Esophagus squamous epithelium (tissue), 5 donors: ENCODE results near the gene TERT. TPM values are rescaled to one million over a fixed set of nuclear protein-coding genes. Genes with fewer than 3 reads are reported as not detected.
"Not testable (repeated sequence)": the region's sequence is repeated elsewhere in the genome, so short reads cannot be mapped to it uniquely, and the experiment has no call there.

Experiments
- DNase-seq: peaks from one replicate; lab custom pipeline; 2025; lab: John Stamatoyannopoulos, UW
- H3K27ac ChIP-seq, 4 donors: fragments of 200-600 bp; sonication (generic); one replicate each; pipeline ENCODE4 v1.5.1; 2016 to 2019; ENCODE audit warnings: mild to moderate bottlenecking in 1 of 4
- H3K27me3 ChIP-seq, 4 donors: fragments of 200-600 bp; sonication (generic); 1 replicate in 3 of 4; 2 replicates in 1 of 4; pipeline versions ENCODE4 v1.5.1 to v1.6.0; 2017 to 2021; ENCODE audit warnings: antibody characterized with exemption in 1 of 4
- H3K36me3 ChIP-seq, 3 donors: fragments of 200-600 bp; sonication (generic); one replicate each; pipeline ENCODE4 v1.5.1; 2016 to 2019
- H3K4me1 ChIP-seq, 3 donors: fragments of 200-600 bp; sonication (generic); one replicate each; pipeline ENCODE4 v1.5.1; 2017 to 2019
- H3K4me3 ChIP-seq, 4 donors: fragments of 200-600 bp; sonication (generic); 1 replicate in 3 of 4; 2 replicates in 1 of 4; pipeline ENCODE4 v1.5.1; 2016 to 2019; ENCODE audit warnings: mild to moderate bottlenecking in 2 of 4, moderate library complexity in 1 of 4
- H3K9me3 ChIP-seq, 3 donors: fragments of 200-600 bp; sonication (generic); one replicate each; pipeline ENCODE4 v1.5.1; 2016 to 2019
- CTCF ChIP-seq, 6 experiments: fragments of 450-650 bp in 4 of 6; fragments of 200-600 bp in 2 of 6; sonication (generic) in 2 of 6; IDR thresholded peaks; one replicate each; pipeline ENCODE4 v1.5.1; 2016 to 2019; ENCODE audit warnings: antibody characterized with exemption in 6 of 6, mild to moderate bottlenecking in 4 of 6, moderate library complexity in 4 of 6
- POLR2A ChIP-seq, 4 donors: fragments of 450-650 bp; IDR thresholded peaks; one replicate each; pipeline ENCODE4 v1.6.1; 2017; ENCODE audit warnings: antibody characterized with exemption in 4 of 4, mild to moderate bottlenecking in 4 of 4, moderate library complexity in 3 of 4
- WGBS, 2 donors: methylation state at CpG; one replicate each; pipeline ENCODE4 v1.1.5; 2018; 5-methylcytosine and 5-hydroxymethylcytosine counted together
- intact Hi-C: fragments of 100-400 bp; cut with DNase I; formaldehyde crosslinking; loops from one replicate; pipeline ENCODE4 v1.15.0; 2022
- total RNA-seq, 4 donors: library from RNA; depleted of rRNA; stranded (reverse); fragments of >200 nt; gene quantifications; one replicate each; pipeline ENCODE4 v1.1.0, GENCODE V29; 2016
- donor health status: DM: yes; HTN: yes; CAD: no.

The TERT gene
- total RNA-seq, 4 donors from 2014 or later: 0.19 to 9.5 (median 0.31) TPM; not detected in 1

DNA sequence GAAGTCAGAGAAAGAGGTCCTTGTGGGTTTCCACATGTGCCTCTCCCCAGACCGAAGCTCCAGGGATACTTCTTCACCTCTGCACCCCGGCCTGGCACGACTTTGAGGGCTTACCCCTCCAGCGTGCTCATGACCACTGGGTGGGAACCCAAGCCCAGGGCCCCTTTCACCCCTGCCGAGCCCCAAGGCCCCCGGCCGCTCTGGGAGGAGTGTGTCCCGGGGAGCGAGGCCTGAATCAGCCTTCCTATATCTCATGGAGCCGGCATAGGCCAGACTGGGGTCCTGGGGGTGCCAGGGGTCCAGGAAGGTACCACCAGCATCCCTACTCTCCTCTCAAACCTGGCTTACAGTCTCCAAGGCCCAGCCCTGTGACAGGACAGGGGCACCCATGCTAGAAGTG, 17.1 kb downstream of the TERT start:
- no CpG with 5 or more reads among the region's 10 CpGs for WGBS, 2 donors
- intact Hi-C loops: no loop called here
- no peaks in the 10 kb centered on the region for H3K36me3 ChIP-seq
- peaks cover 0 to 13% (median 0%) of the 10 kb centered on the region in 3 donors for H3K4me1 ChIP-seq
- no peaks in the 10 kb centered on the region for H3K9me3 ChIP-seq
- no peak overlapping the region for H3K4me3 ChIP-seq
- no peak for DNase-seq
- no peak for TF ChIP-seq POLR2A (IDR thresholded peaks at IDR 0.05)
- TF ChIP-seq CTCF (IDR thresholded peaks at IDR 0.05): no peak
- no peaks in the 10 kb centered on the region for H3K27me3 ChIP-seq
- no peak overlapping the region for H3K27ac ChIP-seq

- H3K36me3 ChIP-seq: no peaks in the 10 kb centered on the region
- H3K27me3 ChIP-seq: no peaks in the 10 kb centered on the region
- TF ChIP-seq POLR2A (IDR thresholded peaks at IDR 0.05) (no peak), CTCF (IDR thresholded peaks at IDR 0.05) (no peak)
- WGBS, 2 donors: 82 to 95% methylated on average over 4 to 11 of the region's 21 CpGs
- no peak overlapping the region for H3K4me3 ChIP-seq
- no peak for DNase-seq
- H3K4me1 ChIP-seq: peaks cover 0 to 8% (median 0%) of the 10 kb centered on the region in 3 donors
- no peak overlapping the region for H3K27ac ChIP-seq
- intact Hi-C loops: no loop called here
- no peaks in the 10 kb centered on the region for H3K9me3 ChIP-seq
Measured at GRCh38 chr5:1277331-1277730, 17.5 kb downstream of the TERT start.

DNA sequence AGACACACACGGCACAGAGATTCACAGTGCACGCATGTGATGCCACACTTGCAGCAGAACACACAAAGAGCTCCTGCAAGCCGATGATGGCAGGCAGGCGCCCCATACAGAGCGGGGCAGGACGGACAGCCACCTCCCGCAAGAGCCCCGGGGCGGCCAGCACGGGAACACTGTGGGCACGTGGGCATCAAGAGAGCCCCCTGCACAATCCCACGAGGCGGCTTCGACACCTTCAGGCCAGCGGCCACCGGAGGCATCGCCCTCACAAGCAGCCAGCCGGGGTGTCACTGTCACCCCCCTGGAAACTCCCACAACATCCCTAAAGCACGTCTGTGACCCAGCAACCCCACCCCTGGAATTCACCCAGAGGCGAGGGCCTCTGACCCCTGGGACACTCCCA, 17.9 kb downstream of the TERT start:
- Histone ChIP-seq H3K4me3 (no peak overlapping the region), H3K27me3 (no peaks in the 10 kb centered on the region), H3K27ac (no peak overlapping the region), H3K4me1 (peaks cover 0 to 4% (median 0%) of the 10 kb centered on the region in 3 donors), H3K9me3 (no peaks in the 10 kb centered on the region), H3K36me3 (no peaks in the 10 kb centered on the region)
- DNase-seq: no peak
- TF ChIP-seq POLR2A (IDR thresholded peaks at IDR 0.05): no peak
- TF ChIP-seq CTCF (IDR thresholded peaks at IDR 0.05): no peak
- WGBS, 2 donors: 86 to 92% methylated on average over 2 of the region's 20 CpGs
- intact Hi-C loops: no loop called here

- intact Hi-C loops, H3K4me1 ChIP-seq: not testable (repeated sequence)
- 61 to 69% methylated on average over 10 of the region's 10 CpGs for WGBS, 2 donors
Measured at GRCh38 chr5:1275397-1276391, 19.2 kb downstream of the TERT start.

DNA sequence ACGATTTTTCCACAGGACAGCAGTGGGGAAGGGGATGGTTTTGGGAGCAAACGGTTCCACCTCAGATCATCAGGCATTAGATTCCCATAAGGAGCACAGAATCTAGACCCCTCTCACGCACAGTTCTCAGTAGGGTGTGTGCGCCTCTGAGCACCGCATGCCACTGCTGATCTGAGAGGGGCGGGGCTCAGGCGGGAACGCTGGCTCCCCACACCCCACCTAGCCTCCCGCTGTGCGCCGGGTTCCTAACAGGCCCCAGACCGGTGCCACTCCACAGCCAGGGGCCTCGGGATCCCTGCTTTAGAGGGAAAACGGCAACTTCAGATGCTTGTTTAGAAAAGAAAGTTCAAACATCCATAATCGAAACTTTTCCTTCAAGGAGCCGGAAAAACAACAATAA, 20.4 kb downstream of the TERT start:
- Histone ChIP-seq H3K27ac (no peak overlapping the region), H3K4me1 (no peaks in the 10 kb centered on the region), H3K36me3 (no peaks in the 10 kb centered on the region), H3K9me3 (no peaks in the 10 kb centered on the region), H3K4me3 (no peak overlapping the region), H3K27me3 (no peaks in the 10 kb centered on the region)
- intact Hi-C loops: no loop called here
- no peak for DNase-seq
- no peak for TF ChIP-seq CTCF (IDR thresholded peaks at IDR 0.05)
- no peak for TF ChIP-seq POLR2A (IDR thresholded peaks at IDR 0.05)
- WGBS, 2 donors: 74 to 85% methylated on average over 5 to 7 of the region's 16 CpGs

More at GRCh38 chr5:1275397-1276391, 19.2 kb downstream of the TERT start:
- H3K4me3 ChIP-seq, H3K36me3 ChIP-seq, H3K27me3 ChIP-seq, H3K27ac ChIP-seq, DNase-seq, H3K9me3 ChIP-seq: not testable (repeated sequence)
